Central memory CD4-positive, alpha-beta T cell (primary cell): ENCODE data around the gene GLIPR2.
"Not testable (repeated sequence)": the region's sequence is repeated elsewhere in the genome, so short reads cannot be mapped to it uniquely, and the experiment has no call there.

Source experiments
- DNase-seq: peaks from one replicate; pipeline ENCODE4 v3.0.0; 2022

The GLIPR2 gene

GRCh38 chr9:36163786-36164170, 27.2 kb downstream of the GLIPR2 start:
- no peak for DNase-seq

GRCh38 chr9:36164372-36164771, 27.8 kb downstream of the GLIPR2 start:
- DNase-seq: no peak

GRCh38 chr9:36164989-36165388, 28.5 kb downstream of the GLIPR2 start:
- no peak for DNase-seq

- no peak for DNase-seq
These were observed 29.3 kb downstream of the GLIPR2 start for GRCh38 chr9:36165826-36166167.

- DNase-seq: peak; percentile 75
These were observed 29.8 kb downstream of the GLIPR2 start for GRCh38 chr9:36166168-36166927.

GRCh38 chr9:36169166-36169565, 32.6 kb downstream of the GLIPR2 start, which contains the start of gene CCIN:
Gene CCIN, plus strand, starts transcription at chr9:36169388. Its CDS starts 115 bp downstream, at chr9:36169503.
- no peak for DNase-seq

GRCh38 chr9:36169708-36170107, 33.2 kb downstream of the GLIPR2 start:
- no peak for DNase-seq

- DNase-seq: no peak
These were observed 34.0 kb downstream of the GLIPR2 start for GRCh38 chr9:36170531-36170930.

- no peak for DNase-seq
These were observed 37.3 kb downstream of the GLIPR2 start for GRCh38 chr9:36173861-36174260.

GRCh38 chr9:36174271-36174670, 37.7 kb downstream of the GLIPR2 start:
- no peak for DNase-seq

- no peak for DNase-seq
These were observed 38.2 kb downstream of the GLIPR2 start for GRCh38 chr9:36174731-36175130.

GRCh38 chr9:36175209-36175608, 38.7 kb downstream of the GLIPR2 start:
- DNase-seq: not testable (repeated sequence)

GRCh38 chr9:36176496-36176895, 40.0 kb downstream of the GLIPR2 start:
- DNase-seq: not testable (repeated sequence)

- DNase-seq: no peak
These were observed 41.0 kb downstream of the GLIPR2 start for GRCh38 chr9:36177571-36177970.

GRCh38 chr9:36180243-36180642, 43.7 kb downstream of the GLIPR2 start:
- not testable (repeated sequence) for DNase-seq

- no peak for DNase-seq
These were observed 50.9 kb downstream of the GLIPR2 start for GRCh38 chr9:36187414-36187813.

- DNase-seq: no peak
These were observed 51.7 kb downstream of the GLIPR2 start for GRCh38 chr9:36188212-36188611.

- DNase-seq: no peak
These were observed 53.4 kb downstream of the GLIPR2 start for GRCh38 chr9:36189976-36190375.

- peak; percentile 97 for DNase-seq
These were observed 54.1 kb downstream of the GLIPR2 start, which contains the start of gene CLTA for GRCh38 chr9:36190388-36191289. Gene CLTA, plus strand, starts transcription at chr9:36190921. Its CDS starts 136 bp downstream, at chr9:36191057.

GRCh38 chr9:36191290-36191645, 54.7 kb downstream of the GLIPR2 start:
- DNase-seq: peak; percentile 38

- DNase-seq: no peak
These were observed 55.2 kb downstream of the GLIPR2 start for GRCh38 chr9:36191686-36192085.

GRCh38 chr9:36192196-36192595, 55.7 kb downstream of the GLIPR2 start:
- DNase-seq: no peak

- DNase-seq: no peak
These were observed 56.5 kb downstream of the GLIPR2 start for GRCh38 chr9:36193023-36193422.
